ENCODE measurements around the gene QDPR. TPM values are rescaled to one million over a fixed set of nuclear protein-coding genes. Genes with fewer than 3 reads are reported as not detected.
A peak's percentile ranks its signal among the peaks of the same experiment; 100 is the strongest.

The QDPR gene
- polyA plus RNA-seq, 1 donor (not counting 4 experiments of a cell fraction or from before 2014, with no cell fraction given): 65.6 TPM

- no peak for FAIRE-seq
Observed at GRCh38 chr4:17468619-17469221, 43.2 kb downstream of the QDPR start.

GRCh38 chr4:17463606-17464005, 48.3 kb downstream of the QDPR start:
- no peak overlapping the region for H3K4me3 ChIP-seq (ENCODE audit: control insufficient read depth in 2 of 3, extremely low read depth in 1 of 3, insufficient read depth in 2 of 3, low read depth in 1 of 3, low read length in 3 of 3)
- dilution Hi-C loops (cut with MboI; ENCODE audit: extremely low pct_ligation_motif_present, low sequenced_read_pairs): no loop called here
- no peaks in the 10 kb centered on the region for H3K79me2 ChIP-seq (ENCODE audit: control insufficient read depth, insufficient read depth, low read length)
- no peaks in the 10 kb centered on the region for H4K20me1 ChIP-seq (ENCODE audit: control insufficient read depth, extremely low read depth, insufficient read depth, low read length)
- H3K9me1 ChIP-seq (ENCODE audit: control insufficient read depth, extremely low read depth, insufficient read depth, low read length): no peaks in the 10 kb centered on the region
- TF ChIP-seq, protein P1, sequence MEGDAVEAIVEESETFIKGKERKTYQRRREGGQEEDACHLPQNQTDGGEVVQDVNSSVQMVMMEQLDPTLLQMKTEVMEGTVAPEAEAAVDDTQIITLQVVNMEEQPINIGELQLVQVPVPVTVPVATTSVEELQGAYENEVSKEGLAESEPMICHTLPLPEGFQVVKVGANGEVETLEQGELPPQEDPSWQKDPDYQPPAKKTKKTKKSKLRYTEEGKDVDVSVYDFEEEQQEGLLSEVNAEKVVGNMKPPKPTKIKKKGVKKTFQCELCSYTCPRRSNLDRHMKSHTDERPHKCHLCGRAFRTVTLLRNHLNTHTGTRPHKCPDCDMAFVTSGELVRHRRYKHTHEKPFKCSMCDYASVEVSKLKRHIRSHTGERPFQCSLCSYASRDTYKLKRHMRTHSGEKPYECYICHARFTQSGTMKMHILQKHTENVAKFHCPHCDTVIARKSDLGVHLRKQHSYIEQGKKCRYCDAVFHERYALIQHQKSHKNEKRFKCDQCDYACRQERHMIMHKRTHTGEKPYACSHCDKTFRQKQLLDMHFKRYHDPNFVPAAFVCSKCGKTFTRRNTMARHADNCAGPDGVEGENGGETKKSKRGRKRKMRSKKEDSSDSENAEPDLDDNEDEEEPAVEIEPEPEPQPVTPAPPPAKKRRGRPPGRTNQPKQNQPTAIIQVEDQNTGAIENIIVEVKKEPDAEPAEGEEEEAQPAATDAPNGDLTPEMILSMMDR (optimal IDR thresholded peaks at IDR 0.05 in 1 of 3, IDR thresholded peaks at IDR 0.05 in 1 of 3, conservative IDR thresholded peaks at IDR 0.05 in 1 of 3; ENCODE audit: extremely low read depth in 1 of 3, insufficient read depth in 2 of 3, low read length in 3 of 3): no peak
- no peak for TF ChIP-seq EZH2 (IDR thresholded peaks at IDR 0.05; ENCODE audit: low read length)
- no peak overlapping the region for H3K9ac ChIP-seq (ENCODE audit: control insufficient read depth, extremely low read depth, insufficient read depth, low read length)
- H3K9me3 ChIP-seq (ENCODE audit: control insufficient read depth, low read depth, low read length): no peaks in the 10 kb centered on the region
- no peaks in the 10 kb centered on the region for H3K4me1 ChIP-seq (ENCODE audit: control insufficient read depth, extremely low read depth, insufficient read depth, low read length)
- H3K4me2 ChIP-seq (ENCODE audit: control insufficient read depth, extremely low read depth, insufficient read depth, low read depth, low read length): no peak overlapping the region
- H3K27ac ChIP-seq (ENCODE audit: control insufficient read depth, insufficient read depth, low read length): no peak overlapping the region
- no peak overlapping the region for H2AFZ ChIP-seq (ENCODE audit: control insufficient read depth, low read length)
- H3K36me3 ChIP-seq (ENCODE audit: control insufficient read depth in 2 of 2, extremely low read depth in 1 of 2, insufficient read depth in 2 of 2, low read length in 2 of 2): no peaks in the 10 kb centered on the region
- FAIRE-seq: no peak
- H3K27me3 ChIP-seq (ENCODE audit: control insufficient read depth, extremely low read depth, insufficient read depth, low read length): no peaks in the 10 kb centered on the region
- DNase-seq (ENCODE audit: low read depth, low spot score): no peak

More at GRCh38 chr4:17468619-17469221, 43.2 kb downstream of the QDPR start:
- Histone ChIP-seq H3K79me2 (ENCODE audit: control insufficient read depth, insufficient read depth, low read length) (no peaks in the 10 kb centered on the region), H3K27me3 (ENCODE audit: control insufficient read depth, extremely low read depth, insufficient read depth, low read length) (no peaks in the 10 kb centered on the region), H3K36me3 (ENCODE audit: control insufficient read depth in 2 of 2, extremely low read depth in 1 of 2, insufficient read depth in 2 of 2, low read length in 2 of 2) (no peaks in the 10 kb centered on the region), H3K9ac (ENCODE audit: control insufficient read depth, extremely low read depth, insufficient read depth, low read length) (no peak overlapping the region), H3K9me3 (ENCODE audit: control insufficient read depth, low read depth, low read length) (no peaks in the 10 kb centered on the region), H3K9me1 (ENCODE audit: control insufficient read depth, extremely low read depth, insufficient read depth, low read length) (no peaks in the 10 kb centered on the region), H3K4me2 (ENCODE audit: control insufficient read depth, extremely low read depth, insufficient read depth, low read depth, low read length) (no peak overlapping the region), H4K20me1 (ENCODE audit: control insufficient read depth, extremely low read depth, insufficient read depth, low read length) (no peaks in the 10 kb centered on the region), H3K4me3 (ENCODE audit: control insufficient read depth in 2 of 3, extremely low read depth in 1 of 3, insufficient read depth in 2 of 3, low read depth in 1 of 3, low read length in 3 of 3) (no peak overlapping the region), H2AFZ (ENCODE audit: control insufficient read depth, low read length) (no peak overlapping the region), H3K27ac (ENCODE audit: control insufficient read depth, insufficient read depth, low read length) (no peak overlapping the region), H3K4me1 (ENCODE audit: control insufficient read depth, extremely low read depth, insufficient read depth, low read length) (no peaks in the 10 kb centered on the region)
- TF ChIP-seq, protein P1 (optimal IDR thresholded peaks at IDR 0.05 in 1 of 3, IDR thresholded peaks at IDR 0.05 in 1 of 3, conservative IDR thresholded peaks at IDR 0.05 in 1 of 3; ENCODE audit: extremely low read depth in 1 of 3, insufficient read depth in 2 of 3, low read length in 3 of 3): peak in 2 of 3 experiments; percentile 28 to 37
- no peak for TF ChIP-seq EZH2 (IDR thresholded peaks at IDR 0.05; ENCODE audit: low read length)
- no peak for DNase-seq (ENCODE audit: low read depth, low spot score)
- dilution Hi-C loops (cut with MboI; ENCODE audit: extremely low pct_ligation_motif_present, low sequenced_read_pairs): no loop called here
